Panc1 (cell line): ENCODE measurements around the gene ATXN1.

ENCODE experiments used
- CTCF ChIP-seq: fragments of 450-650 bp; IDR thresholded peaks from 2 replicates; pipeline ENCODE4 v1.5.1; 2017; ENCODE audit warnings: mild to moderate bottlenecking
- POLR2AphosphoS5 ChIP-seq: IDR thresholded peaks from 2 replicates; pipeline ENCODE4 v1.6.1; 2012; ENCODE audit warnings: mild to moderate bottlenecking, low read depth, low read length, moderate library complexity
- TCF7L2 ChIP-seq: IDR thresholded peaks from 2 replicates; pipeline ENCODE4 v1.6.1; 2011; ENCODE audit warnings: mild to moderate bottlenecking, low read depth, low read length, inconsistent platforms

GRCh38 chr6:16572943-16573342 lies 188.3 kb downstream of the ATXN1 start:
- TF ChIP-seq POLR2AphosphoS5 (no peak), CTCF (no peak), TCF7L2 (no peak)
